NCI-H2196 (cell line): ENCODE measurements around the gene IQCB1.
"Not testable (repeated sequence)": the region's sequence is repeated elsewhere in the genome, so short reads cannot be mapped to it uniquely, and the experiment has no call there.

ENCODE experiments used
- DNase-seq: peaks from one replicate; lab custom pipeline; 2025; ENCODE audit not compliant: unreplicated experiment; lab: John Stamatoyannopoulos, UW

IQCB1 gene

DNA sequence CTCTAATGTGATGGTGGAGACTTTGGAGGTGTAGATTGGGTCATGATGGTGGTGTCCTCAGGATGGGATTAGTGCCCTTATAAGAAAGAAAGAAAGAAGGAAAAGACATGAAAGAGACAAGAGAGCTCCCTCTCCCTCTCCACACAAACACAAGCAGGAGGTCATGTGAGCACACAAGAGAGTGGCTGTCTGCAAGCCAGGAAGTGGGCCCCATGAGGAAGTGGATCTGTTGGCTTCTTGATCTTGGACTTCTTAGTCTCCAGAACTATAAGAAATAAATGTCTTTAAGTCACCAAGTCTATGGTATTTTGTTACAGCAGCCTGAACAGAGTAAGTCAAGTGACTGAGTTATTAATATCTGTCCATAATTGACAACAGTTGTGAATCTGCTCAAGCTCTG, 17.1 kb downstream of the IQCB1 start:
- no peak for DNase-seq

DNA sequence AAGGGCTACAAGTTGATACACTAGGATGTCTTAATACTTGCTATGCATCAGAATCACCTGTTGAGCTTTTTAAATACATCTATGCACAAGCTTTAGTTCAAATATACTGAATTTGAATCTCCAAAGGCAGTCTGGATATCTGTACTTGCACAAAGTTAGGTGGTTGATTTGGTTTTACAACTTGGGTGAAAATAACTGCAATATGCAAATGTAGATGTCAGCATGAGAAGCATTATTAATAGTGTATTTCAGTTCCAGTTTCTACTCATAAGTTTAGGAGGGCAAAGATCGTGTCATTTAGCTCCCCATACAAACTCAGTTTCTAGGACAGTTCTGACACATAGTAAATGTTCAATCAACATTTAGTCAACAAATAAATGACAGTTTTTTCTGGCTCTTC, 25.6 kb downstream of the IQCB1 start:
- no peak for DNase-seq

DNA sequence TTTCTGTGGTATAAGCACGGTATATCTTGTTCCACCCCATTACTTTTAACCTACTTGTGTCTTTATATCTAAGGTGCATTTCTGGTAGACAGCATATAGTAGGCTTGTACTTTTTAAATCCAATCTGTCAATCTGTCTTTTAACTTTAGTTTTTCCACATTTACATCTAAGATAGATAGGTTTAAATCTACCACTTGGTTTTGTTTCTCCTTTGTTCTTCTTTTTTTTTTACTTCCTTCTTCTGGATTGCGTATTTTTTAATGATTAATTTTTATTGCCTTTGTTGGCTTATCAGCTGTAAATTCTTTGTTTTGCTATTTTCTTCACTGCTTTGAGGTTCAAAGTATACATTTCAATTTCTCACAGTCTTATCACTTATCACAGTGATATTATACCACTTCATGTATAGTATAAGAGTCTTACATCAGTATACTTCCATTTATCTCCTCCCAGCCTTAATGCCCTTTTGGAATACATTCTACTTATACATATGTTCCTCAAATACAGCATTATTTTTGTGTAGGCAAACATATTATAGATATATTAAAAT, 31.0 kb downstream of the IQCB1 start:
- no peak for DNase-seq

GRCh38 chr3:121800906-121801305, 34.0 kb downstream of the IQCB1 start:
- DNase-seq: no peak

GRCh38 chr3:121796970-121797369, 37.9 kb downstream of the IQCB1 start:
- DNase-seq: no peak

DNA sequence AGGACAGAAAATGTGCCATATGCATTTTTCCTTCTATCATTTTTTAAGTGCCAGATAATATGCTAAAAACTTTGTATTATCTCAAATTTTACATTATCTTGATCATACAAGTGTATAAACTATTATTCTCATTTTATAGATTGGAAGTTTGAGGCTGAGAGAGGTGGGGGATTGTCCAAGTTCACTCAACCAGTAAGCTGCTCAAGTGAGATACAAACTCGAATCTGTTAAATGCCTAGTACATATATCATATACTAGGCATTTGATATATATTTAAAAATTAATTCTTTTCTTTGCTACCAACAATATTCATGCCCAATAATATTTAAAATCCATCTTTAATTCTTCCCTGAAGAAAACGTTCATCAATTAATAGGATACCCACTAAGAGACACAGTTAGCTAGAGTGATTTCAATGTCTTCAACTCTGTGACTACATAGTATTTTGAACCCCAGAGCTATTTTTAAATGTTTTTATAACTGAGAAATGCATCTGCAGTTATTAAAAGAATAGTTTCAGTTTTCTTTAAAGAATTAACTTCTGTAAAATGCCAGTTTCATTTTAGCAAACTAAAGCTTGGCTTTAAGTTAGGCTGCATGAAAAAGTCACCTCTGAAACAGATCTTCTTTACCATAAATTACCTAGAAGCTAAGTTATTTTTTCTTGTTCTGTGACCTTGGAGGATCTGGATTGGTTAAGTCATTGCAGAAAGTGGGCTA, 40.4 kb downstream of the IQCB1 start:
- no peak for DNase-seq

GRCh38 chr3:121793078-121793477, 41.8 kb downstream of the IQCB1 start:
- no peak for DNase-seq

DNA sequence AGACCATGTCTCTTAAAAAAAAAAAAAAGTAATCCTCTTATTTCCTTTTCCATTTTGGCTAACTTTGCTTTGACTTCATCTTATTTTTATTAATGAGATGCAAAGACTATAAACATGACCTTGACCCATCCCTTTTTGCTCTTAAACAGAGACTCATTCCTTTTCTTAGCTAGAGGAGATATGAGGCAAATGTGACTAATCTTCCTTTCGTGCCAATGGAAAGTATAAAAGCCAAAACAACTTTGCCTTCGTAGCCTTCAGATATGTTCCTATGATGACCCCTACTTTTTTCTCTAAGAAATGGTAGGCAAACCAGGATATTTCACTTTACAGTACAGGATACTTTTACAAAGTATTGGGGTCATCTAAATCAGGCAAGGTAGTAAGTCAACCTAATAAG, 48.4 kb downstream of the IQCB1 start:
- no peak for DNase-seq

DNA sequence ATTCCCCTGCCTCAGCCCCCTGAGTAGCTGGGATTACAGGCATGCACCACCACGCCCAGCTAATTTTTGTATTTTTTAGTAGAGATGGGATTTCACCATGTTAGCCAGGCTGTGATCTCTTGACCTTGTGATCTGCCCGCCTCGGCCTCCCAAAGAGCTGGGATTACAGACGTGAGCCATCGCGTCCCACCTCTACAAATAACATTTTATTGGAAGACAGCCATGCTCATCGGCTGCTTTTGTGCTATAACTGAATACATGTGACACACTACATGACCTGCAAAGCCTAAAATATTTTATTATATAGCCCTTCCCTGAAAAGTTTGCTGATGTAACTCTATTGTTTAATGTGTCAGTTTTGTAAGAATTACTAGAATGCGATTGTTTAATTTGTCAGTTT, 52.1 kb downstream of the IQCB1 start:
- not testable (repeated sequence) for DNase-seq

DNA sequence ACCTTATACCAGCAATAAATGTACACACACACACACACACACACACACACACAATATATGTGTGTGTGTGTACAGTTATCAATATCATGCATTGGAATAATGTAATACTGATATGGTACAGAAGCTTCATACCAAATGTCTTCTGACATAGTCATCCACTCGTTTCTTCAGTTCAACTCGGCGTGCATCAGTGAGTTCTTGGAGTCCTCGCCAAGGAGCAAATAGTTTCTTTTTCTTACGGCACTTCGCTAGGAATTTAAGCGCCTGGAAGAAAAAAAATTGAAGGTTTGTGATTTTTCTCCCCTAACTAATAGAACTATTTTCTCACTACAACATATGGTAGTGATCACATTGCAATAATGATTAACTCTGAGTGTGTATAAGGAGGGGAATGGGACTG, 53.2 kb downstream of the IQCB1 start:
- no peak for DNase-seq

- DNase-seq: not testable (repeated sequence)
Measured at GRCh38 chr3:121775095-121775494, 59.8 kb downstream of the IQCB1 start.

GRCh38 chr3:121769246-121769645, 65.6 kb downstream of the IQCB1 start:
- no peak for DNase-seq

DNA sequence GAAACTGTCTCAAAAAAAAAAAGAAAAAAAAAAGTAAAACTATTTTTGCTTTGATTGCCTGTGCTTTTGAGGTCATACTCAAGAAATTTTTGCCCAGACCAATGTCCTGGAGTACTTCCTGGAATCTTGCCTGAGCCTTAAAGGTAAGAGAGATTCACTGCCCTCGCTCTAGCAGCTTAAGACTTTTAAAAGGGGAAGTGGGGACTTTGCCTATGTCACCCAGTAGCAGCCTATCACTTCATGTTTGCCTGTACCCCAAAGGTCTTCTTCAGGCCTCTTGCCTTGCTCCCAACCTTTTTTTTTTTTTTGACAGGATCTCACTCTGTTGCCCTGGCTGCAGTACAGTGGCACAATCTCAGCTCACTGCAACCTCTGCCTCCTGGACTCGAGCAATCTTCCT, 66.4 kb downstream of the IQCB1 start:
- no peak for DNase-seq

DNA sequence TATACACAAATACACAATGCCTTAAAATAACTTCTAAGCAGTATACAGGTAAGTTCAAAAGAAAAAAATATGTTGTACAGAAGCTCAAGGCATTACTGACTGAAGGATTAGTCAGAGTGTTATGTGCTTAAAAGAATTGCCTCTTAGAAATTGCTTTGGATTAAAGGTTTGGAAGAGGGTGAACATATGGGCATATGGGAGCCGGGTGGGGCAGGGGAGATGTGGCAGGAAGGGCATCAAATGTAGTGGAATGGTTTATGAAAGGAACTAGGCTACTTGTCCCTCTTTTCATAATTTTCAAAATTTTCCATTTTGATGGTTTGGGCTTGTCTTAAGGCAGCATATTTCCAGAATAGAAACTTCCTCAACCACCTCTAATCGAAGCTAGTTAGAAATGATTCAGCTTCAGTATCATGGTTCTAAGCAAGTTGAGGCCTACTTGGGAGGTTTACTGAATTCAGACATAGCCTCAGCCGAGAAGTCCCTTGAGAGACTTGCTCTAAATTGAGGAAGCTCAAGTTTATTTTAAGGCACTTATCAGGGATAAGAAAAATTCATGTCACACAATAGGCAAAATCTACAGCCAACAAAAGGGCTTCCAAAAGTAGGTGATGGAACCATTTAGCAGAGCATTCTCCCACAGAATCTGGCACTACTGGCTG, 75.2 kb downstream of the IQCB1 start:
- DNase-seq: no peak

- DNase-seq: no peak
Measured at GRCh38 chr3:121758727-121759450, 76.0 kb downstream of the IQCB1 start.

GRCh38 chr3:121757812-121758545, 76.9 kb downstream of the IQCB1 start:
- no peak for DNase-seq

- DNase-seq: no peak
Measured at GRCh38 chr3:121757087-121757811, 77.6 kb downstream of the IQCB1 start.

DNA sequence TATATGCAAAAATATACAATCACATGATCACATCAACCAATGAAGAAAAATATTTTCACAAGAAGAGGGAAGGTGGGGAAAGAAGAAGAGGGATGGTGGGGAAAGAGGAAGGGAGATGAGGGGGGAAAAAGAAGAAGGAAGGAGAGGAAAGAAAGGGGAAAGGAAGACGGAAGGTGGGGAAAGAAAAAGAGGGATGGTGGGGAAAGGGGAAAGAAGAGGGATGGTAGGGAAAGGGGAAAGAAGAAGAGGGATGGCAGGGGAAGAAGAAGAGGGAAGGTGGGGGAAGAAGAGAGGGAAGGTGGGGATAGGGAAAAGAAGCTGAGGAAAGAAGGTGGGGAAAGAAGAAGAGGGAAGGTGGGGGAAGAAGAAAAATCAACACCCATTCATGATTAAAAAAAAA, 82.1 kb downstream of the IQCB1 start:
- no peak for DNase-seq

- no peak for DNase-seq
Measured at GRCh38 chr3:121752261-121752660, 82.6 kb downstream of the IQCB1 start.

- DNase-seq: no peak
Measured at GRCh38 chr3:121750087-121750415, 84.8 kb downstream of the IQCB1 start.
